ENCODE results near the gene SBDS.
"Not testable (repeated sequence)": the region's sequence is repeated elsewhere in the genome, so short reads cannot be mapped to it uniquely, and the experiment has no call there.

SBDS gene

DNA sequence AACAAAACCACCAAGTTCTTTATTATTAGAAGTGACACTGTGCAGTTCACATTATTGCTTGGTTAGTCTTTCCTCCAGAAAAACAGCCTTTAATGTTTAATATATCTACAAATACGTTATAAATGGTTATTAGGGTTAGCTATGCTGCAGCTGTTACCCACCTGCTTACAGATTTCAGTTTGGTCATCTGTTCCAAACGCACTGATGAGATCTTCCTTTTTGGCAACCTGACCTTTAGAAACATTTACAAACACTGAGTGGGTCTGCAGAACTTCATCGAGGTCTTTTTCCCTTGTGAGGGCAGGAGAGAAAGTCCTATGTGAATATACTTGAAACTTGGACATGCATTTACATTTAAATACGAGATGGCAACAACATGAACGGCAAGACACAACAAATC, 1.3 kb downstream of the SBDS start:
- DNase-seq = not testable (repeated sequence)

DNA sequence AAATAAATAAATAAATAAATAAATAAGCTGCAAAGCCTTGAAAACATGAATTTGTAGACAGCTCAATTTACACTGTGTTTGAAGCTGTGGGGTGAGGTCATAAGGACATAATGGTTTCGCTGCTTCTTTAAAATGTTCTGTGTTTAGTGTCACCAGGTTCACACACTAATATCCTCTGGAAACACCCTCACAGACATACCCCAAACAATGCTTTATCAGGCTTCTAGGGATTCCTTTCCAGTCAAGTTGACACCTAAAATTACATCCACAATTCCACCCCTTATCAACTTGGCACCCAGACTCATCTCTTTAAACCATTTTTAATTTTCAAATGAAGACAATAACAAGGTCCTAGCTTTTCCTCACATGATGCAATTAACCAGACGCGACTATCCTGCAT, 5.8 kb downstream of the SBDS start:
- not testable (repeated sequence) for DNase-seq

DNA sequence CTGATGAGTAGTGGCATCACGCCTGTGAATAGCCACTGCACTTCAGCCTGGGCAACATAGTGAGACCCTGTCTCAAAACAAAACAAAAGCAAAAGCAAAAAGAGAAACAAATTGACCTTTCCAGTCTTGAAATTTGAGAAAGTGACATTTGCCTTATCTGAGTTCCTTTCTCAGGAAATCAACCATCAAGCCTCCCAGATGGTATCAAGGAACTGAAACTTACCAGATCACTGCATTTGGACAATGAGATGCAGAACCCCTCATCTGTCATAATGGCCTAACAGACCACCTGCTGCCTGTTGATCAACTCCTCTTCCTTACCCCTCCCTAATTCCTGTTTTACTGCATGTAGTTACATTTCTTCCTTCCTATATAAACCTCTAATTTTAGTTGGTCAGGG, 15.1 kb downstream of the SBDS start:
- not testable (repeated sequence) for DNase-seq

DNA sequence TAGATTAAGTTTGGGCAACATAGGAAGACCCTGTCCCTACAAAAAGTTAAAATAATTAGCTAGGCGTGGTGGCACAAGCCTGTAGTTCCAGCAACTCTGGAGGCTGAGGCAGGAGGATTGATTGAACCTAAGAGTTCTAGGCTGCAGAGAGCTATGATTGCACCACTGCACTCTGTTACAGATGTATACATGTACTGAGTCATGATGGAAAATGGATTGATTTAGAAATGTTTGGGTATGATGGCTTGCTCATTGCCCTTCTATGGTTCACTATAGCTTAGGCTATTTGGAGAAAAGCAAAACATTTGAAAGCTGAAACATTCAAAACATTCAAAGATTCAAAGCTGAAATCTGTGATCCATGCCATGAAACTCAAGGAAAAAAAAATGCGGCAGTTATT, 16.4 kb downstream of the SBDS start:
- not testable (repeated sequence) for DNase-seq

DNA sequence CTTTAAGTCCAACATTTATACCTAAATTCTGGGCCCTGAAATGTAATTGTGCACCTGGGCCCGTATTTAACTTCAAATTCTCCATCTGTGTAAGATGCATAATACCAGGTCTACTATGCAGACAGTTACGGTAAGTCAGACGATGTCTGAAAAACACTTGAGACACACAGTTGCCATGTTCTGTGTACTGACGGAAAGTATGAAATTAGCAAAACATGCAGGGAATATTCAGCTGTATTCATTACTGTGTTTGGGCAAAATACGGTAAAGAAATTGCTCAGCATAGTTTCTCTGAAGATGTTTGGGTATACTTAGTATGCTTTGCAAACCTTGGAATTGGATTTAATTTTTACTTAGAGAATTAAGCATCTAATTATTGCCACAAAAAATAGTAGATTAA, 17.1 kb downstream of the SBDS start:
- DNase-seq = not testable (repeated sequence)

DNA sequence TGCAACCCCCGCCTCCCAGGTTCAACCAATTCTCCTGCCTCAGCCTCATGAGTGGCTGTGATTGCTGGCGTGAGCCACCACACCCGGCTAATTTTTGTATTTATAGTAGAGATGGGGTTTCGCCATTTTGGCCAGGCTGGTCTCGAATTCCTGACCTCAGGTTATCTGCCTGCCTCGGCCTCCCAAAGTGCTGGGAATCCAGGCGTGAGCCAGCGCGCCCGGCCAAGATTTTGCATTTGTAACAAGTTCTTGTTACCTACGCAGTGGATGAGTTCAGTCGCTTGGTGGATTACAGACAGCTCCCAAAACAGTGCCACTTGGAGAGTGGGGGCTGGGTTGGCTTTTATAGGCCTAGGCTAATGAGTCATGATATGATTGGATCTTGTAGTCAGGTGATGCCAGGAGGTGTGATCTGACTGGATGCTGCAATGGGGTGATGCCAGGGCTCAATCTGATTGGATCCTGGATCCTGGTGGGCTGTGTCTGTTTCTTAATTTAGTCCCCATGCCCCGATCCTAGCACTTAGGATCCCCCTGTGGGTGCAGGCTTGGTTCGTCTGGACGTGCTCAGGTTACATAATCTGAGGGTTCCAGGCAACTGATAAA, 20.3 kb downstream of the SBDS start:
- no peak for DNase-seq

DNA sequence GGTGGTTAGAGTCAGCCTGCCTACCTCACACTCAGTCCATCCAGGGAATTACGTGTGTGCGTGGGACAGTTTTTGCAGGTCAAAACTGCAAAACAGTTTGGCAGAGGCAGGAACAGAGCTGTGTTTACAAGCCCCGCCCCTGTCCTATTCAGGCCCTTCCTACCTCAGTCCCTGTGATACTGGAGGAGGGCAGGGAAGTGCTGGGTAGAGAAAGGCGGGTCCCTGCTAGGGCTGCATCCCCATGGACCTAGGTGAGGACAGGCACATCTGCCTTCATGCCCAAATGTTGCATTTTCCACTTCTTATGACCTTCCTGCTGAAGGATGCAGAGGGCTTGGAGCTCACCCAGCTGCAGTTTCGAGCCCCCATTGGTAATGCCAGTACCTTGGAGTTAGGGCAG, 25.1 kb downstream of the SBDS start:
- DNase-seq = no peak

DNA sequence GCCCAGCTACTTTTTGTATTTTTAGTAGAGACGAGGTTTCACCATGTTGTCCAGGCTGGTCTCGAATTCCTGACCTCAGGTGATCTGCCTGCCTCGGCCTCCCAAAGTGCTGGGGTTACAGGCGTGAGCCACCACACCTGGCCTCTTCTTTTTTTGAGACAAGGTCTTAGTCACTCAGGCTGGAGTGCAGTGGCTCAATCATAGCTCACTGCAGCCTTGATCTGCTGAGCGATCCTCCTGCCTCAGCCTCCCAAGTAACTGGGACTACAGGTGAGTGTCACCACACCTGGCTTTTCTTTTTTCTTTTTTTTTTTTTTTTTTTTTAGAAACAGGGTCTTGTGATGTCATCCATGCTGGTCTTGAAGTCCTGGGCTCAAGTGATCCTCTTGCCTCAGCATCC, 26.4 kb downstream of the SBDS start:
- not testable (repeated sequence) for DNase-seq

DNA sequence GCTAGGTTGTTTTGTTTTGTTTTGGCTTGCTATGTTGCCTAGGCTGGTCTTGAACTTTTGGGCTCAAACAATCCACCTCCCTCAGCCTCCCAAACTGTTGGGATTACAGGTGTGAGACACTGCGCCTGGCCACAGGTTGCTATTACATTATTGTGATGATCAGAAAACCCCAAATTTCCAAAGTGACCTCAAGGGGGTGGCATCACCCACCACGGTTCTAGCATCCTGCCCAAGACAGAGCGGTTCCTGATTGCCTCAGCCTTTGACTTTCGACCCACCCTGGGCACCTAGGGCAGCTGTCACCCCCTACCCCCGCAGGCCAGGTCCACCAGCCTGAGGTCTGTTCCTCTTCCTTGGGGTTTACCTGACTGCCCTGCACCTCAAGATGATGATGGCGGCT, 28.4 kb downstream of the SBDS start:
- DNase-seq = no peak

DNA sequence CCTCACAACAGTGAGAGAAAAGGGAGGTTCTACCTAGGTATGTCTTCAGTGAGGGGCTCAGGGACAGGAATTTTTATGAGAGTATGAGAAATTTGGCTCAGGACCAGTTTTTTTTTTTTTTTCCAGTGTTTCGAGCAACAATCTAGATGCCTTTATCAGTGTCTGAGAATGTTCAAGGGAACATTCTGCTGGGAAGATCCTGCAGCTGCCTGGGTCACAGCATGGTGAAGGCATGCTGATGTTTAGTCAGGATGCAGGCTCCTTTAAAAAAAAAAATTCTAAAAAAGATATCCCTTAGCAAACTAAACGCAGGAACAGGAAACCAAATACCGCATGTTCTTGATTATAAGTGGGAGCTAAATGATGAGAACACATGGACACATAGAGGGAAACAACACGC, 31.0 kb downstream of the SBDS start:
- DNase-seq = no peak

DNA sequence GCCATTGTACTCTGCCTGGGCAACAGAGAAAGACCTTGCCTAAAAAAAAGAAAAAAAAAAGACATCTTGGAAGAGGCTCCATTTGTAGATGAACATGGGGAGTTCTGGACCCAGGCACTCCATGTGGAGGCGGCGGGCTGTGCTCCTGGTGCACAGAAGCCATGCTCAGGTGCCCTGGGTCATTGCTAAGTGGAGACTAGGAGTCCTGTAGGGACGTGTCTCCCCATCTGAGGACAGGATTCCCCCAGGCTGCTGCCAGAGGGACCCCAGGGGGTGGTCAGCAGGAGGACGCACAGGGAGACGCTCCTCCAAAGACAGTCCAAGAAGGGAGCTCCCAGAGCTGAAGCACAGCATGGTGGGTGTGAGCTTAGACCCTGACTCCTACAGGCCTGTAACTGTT, 34.3 kb downstream of the SBDS start:
- no peak for DNase-seq

DNA sequence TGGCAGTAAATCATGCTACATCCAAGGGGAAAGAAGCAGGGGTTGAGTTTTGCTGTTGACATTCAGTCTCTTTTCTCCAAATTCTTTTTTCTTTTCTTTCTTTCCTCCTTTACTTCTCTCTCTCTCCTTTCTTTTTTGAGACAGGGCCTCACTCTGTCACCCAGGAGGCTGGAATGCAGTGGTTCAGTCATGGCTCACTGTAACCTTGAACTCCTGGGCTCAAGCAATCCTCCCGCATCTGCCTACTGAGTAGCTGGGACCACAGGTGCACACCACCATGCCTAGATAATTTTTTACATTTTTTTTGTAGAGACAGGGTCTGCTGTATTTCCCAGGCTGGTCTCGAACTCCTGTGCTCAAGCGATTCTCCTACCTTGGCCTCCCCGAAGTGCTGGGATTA, 35.2 kb downstream of the SBDS start:
- DNase-seq = no peak

DNA sequence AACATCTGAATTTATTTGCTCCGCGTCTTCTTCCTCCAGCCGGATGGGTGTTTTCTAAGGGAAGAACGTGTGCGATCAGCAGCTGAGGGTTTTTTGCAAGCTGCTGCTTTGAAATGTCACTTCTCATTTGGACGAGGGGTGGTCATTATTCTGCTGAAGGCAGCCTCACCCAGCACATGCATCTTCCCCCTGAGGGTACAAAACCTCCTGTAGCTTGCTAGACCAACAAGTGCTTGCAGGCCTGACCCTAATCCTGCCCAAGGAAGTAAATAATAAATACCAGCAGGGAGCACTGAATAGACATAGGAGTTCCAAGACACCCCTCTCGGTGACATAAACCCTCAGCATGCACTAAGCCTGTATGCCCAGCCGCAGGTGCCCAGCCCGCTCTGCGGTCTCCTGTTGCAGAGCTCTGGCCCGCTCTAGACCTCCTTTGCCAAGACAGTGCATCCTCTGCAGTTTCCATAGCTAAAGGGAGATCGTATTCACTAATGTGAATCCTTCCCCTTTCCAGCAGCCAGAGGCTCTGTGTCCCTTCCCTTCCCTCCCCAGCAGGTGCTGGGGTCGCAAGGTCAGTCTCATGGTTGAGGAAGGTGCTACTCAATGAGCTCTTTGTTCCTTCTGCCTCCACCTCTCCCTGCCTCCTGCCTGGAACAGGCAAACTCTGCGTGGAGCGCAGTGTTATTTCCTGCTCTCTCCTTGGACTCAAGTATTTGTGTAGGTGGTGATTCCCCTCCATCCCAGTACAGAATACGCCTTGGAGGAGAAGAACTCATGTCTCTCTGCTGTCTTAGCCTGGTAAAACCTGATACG, 36.6 kb downstream of the SBDS start:
- no peak for DNase-seq

DNA sequence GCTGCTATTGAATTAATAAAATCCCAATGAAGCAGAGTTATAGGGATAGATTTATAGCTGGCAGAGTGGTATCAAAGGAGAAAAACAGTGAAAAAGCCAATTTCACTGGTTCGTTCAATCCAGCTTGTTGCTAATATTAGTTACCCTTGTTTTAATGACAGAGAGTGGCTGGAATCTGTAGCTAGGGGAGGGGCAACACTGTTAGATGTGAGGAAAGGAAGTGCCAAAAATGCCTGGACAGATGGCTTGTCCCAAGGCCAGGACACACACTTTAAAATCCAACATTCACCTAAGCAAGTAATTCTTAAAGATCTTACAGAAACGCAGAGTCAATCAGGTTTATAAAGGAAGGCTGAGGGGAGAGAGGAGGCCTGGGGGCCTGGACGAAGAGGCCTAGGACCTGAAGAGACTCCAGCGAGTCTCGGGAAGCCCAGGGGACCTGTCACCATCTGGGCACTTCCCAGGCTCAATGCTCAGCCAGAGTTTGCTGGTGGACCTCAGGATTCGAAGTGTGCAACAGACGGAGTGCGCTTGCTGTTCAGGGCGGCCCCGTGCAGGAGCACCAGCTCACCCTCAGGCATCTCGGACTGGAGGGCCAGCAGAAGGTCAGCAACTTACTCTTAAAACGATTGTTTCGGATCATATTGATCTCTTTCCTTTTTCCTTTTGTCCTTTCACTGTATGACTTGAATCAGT, 37.6 kb downstream of the SBDS start:
- DNase-seq = no peak

DNA sequence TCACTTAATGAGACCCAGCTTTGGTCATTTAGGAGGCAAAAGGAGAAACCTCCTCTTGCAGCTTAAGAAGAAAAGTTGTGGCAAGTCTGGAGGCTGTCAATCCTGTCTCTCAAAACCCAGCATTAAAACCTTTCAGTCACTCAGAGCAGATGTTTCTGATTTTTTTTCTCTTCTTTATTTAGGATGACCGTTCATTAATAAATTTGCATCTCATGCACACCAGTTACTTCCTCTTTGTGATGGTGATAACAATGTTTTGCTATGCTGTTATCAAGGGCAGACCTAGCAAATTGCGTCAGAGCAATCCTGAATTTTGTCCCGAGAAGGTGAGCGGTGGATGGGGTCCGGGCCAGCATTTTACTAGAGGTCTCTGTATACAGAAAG, 42.4 kb downstream of the SBDS start:
- DNase-seq = no peak

DNA sequence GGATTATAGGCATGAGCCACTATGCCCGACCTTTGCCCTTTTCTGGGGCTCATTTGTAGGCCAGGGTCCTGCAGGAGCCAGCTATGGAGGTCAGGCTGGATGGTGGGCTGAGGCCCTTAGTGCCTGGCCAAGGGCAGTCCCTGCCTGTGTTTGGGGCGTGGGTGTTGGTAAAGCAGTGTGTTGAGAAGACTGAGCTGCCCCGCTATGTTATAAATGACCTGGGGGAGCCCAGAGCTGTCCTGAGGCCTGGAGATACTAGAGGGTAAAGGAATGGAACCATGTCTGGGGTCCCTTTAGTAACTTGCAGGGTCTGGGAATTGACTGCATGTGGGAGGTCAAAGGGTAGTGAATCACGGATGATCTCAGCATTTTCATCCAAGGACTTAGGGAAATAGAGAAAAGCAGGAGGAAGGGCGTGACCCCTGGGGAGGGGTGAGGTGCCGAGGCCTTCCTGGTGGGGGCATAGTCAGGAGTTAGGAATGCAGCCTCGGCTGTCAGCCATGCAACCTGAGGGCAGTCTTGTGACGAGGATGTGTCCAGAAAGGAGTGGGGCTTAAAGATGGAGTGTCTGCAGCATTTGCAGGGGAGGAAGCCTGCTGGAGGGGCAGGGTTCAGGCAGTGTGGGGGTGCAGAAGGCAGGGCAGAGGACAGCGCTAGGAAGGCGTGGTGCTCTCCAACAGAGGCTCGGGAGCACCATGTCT, 42.9 kb downstream of the SBDS start:
- DNase-seq = no peak

DNA sequence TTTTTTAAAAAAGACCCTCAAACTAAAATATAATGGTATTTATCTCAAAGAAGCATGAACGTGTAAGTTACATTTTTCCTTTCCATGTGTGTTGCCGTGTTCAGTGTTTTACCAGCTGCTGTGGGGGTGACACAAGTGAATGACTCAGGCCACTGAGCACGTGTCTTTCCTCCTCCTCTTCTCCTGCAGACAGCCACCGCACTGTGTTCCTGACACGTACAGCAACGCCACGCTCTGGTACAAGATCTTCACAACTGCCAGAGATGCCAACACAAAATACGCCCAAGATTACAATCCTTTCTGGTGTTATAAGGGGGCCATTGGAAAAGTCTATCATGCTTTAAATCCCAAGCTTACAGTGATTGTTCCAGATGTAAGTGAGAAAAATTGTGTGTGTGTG, 44.6 kb downstream of the SBDS start:
- no peak for DNase-seq

DNA sequence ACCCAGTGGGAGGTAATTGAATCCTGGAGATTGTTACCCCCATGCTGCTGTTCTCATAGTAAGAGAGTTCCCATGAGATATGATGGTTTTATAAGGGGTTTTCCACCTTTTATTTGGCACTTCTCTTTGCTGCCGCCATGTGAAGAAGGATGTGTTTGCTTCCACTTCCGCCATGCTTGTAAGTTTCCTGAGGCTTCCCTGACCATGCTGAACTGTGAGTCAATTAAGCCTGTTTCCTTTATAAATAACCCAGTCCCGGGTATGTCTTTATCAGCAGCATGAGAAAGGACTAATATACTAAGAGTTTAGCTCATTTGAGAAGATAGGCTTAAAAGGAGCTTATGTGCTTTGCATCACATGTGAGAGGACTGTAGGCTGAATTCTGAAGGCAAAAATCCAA, 45.1 kb downstream of the SBDS start:
- DNase-seq = no peak

DNA sequence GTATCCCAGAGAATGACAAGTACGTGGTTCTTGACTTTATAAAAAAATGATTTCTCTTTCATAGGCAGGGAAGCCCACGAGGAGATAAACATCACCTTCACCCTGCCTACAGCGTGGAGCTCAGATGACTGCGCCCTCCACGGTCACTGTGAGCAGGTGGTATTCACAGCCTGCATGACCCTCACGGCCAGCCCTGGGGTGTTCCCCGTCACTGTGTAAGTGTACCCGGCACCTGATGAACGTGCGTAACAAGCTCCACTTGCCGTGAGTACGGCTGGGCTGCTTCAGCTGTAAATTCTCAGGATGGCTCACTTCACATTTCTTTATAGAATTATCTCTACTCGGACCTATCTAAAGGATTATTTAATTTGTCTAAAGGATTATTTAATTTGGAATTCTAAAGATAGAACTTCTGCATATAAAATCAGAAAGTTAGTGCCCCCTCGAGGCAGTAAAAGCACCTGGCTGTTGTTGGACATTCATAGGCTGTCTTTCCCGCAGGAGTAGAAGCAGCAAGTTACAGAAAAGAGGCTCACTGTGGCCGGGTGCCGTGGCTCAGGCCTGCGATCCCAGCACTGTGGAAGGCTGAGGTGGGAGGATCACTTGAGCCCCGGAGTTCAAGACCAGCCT, 46.8 kb downstream of the SBDS start:
- no peak for DNase-seq

DNA sequence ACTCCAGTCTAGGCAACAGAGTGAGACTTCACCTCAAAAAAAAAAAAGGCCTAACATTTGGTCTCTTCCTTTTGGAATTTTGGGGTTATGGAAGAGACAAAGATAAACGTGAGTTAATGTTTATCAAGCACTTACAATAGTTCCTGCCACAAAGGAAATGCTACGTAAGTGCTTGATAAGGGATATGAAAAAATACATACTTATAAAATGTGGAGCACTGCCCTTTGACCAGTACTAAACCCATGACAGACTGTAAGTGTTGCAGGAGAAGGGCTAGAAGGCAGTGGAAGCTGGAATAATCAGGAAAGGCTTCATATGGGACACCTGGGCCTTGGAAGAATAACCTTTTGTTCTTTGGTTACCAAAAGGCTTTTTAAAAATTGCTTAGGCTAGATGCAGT, 48.8 kb downstream of the SBDS start:
- no peak for DNase-seq

DNA sequence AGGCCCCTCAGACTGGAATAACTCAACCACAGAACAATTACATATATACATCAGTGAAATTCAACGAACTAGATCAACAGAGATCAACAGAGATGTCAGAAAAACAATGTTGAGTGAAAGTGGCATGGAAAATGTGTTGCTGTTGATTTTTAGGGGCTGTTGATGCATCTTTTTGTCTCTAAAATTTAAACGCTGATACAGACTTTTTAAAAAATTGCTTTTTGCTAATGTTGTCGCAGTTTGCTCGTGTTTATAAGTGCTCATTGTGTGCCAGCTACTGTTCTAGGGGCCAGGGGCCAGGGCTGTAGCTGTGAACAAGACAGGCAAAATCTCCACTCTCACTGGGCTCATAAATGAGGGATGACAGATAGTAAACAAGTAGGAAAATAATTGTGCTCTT, 56.1 kb downstream of the SBDS start:
- no peak for DNase-seq

DNA sequence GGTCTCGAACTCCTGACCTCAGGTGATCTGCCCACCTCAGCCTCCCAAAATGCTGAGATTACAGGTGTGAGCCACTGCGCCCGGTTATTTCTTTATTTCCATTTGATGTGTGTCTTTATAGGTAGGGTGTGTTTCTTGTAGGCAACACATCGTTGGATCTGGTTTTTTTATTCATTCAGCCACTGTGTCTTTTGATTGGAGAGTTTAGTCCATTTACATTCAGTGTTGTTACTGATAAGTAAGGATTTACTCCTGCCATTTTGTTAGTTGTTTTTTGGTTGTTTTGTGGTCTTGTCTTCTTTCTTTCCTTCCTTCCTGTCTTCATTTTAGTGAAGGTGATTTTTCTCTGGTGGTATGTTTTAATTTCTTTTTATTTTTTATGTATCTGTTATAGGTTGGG, 57.4 kb downstream of the SBDS start:
- no peak for DNase-seq
